AG09319 (cell line): Measurements from ENCODE around the gene NT5DC2.

Experiments used
- DNase-seq: peaks from one replicate; pipeline ENCODE4 v3.0.0-alpha.2; 2010; ENCODE audit warnings: low read depth; ENCODE audit errors: extremely low read depth
- CTCF ChIP-seq: IDR thresholded peaks from 2 replicates; pipeline ENCODE4 v1.5.1; 2011; ENCODE audit warnings: low read depth, mild to moderate bottlenecking, inconsistent platforms, low read length, moderate library complexity

The NT5DC2 gene

GRCh38 chr3:52551118-52551517, 17.5 kb upstream of the NT5DC2 start:
- no peak for TF ChIP-seq CTCF

GRCh38 chr3:52547143-52547542, 13.5 kb upstream of the NT5DC2 start:
- TF ChIP-seq CTCF: no peak
- no peak for DNase-seq

More at GRCh38 chr3:52551118-52551517, 17.5 kb upstream of the NT5DC2 start:
- DNase-seq: no peak

GRCh38 chr3:52546111-52546901, 12.6 kb upstream of the NT5DC2 start:
- no peak for TF ChIP-seq CTCF
- DNase-seq: no peak

GRCh38 chr3:52544937-52545336, 11.3 kb upstream of the NT5DC2 start:
- DNase-seq: no peak
- TF ChIP-seq CTCF: no peak

GRCh38 chr3:52541050-52541449, 7.4 kb upstream of the NT5DC2 start:
- no peak for DNase-seq
- no peak for TF ChIP-seq CTCF

- DNase-seq: no peak
These were observed 5.5 kb upstream of the NT5DC2 start for GRCh38 chr3:52539010-52539653.

More at GRCh38 chr3:52539010-52539653, 5.5 kb upstream of the NT5DC2 start:
- no peak for TF ChIP-seq CTCF
